ENCODE results near the gene DUOX1.

- no peak for TF ChIP-seq CTCF (IDR thresholded peaks at IDR 0.05; ENCODE audit: low read depth, low read length, missing input control)
- no peak for TF ChIP-seq YY1 (IDR thresholded peaks at IDR 0.05)
- TF ChIP-seq RXRA (IDR thresholded peaks at IDR 0.05): no peak
- no peak for TF ChIP-seq ATF3 (IDR thresholded peaks at IDR 0.05)
- no peak for TF ChIP-seq GABPA (IDR thresholded peaks at IDR 0.05 in 1 of 2, conservative IDR thresholded peaks at IDR 0.05 in 1 of 2)
- TF ChIP-seq JUND (IDR thresholded peaks at IDR 0.05): no peak
- no peak for TF ChIP-seq REST (IDR thresholded peaks at IDR 0.05)
Observed at GRCh38 chr15:45185903-45186770, 56.3 kb downstream of the DUOX1 start.
